HFF-Myc (cell line): ENCODE measurements around the gene LRP1-AS.
A peak's percentile ranks its signal among the peaks of the same experiment; 100 is the strongest.

Experiments used
- DNase-seq: peaks from one replicate; pipeline ENCODE4 v3.0.0-alpha.2; 2011; ENCODE audit warnings: low read depth; ENCODE audit errors: extremely low read depth
- H3K4me3 ChIP-seq: replicated peaks from 2 replicates; pipeline ENCODE4 v1.5.1; 2011; ENCODE audit warnings: low read depth, mild to moderate bottlenecking, control low read depth, low read length
- CTCF ChIP-seq: IDR thresholded peaks from 2 replicates; pipeline ENCODE4 v1.5.1; 2012; ENCODE audit warnings: mild to moderate bottlenecking, low read depth, low read length, control low read depth; ENCODE audit errors: missing control alignments

The LRP1-AS gene

GRCh38 chr12:57135527-57136326 is 11.7 kb downstream of the LRP1-AS start:
- TF ChIP-seq CTCF, result no peak
- H3K4me3 ChIP-seq, result peak overlapping the region; percentile 34
- DNase-seq, result peak; percentile 75

DNA sequence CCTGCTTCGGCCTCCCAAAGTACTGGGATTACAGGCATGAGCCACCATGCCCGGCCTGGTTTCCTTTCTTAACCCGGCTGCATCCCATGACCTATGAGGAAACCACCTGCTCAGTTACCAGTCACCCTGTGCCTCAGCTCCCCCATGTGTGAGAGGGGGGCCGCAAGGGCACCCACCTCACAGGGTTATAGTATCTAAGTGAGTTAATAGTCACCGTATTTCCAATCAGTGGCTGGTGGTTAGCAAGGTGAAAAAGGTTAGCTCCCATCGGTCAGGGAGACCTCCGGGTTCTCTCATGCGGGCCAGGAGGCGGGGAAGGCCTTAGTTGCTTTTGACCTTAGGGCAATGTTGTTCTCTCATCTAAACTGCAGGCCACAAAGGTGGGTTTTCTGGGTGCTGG is 12.5 kb downstream of the LRP1-AS start:
- H3K4me3 ChIP-seq, result peak overlapping the region; percentile 34
- no peak for DNase-seq
- TF ChIP-seq CTCF, result no peak

DNA sequence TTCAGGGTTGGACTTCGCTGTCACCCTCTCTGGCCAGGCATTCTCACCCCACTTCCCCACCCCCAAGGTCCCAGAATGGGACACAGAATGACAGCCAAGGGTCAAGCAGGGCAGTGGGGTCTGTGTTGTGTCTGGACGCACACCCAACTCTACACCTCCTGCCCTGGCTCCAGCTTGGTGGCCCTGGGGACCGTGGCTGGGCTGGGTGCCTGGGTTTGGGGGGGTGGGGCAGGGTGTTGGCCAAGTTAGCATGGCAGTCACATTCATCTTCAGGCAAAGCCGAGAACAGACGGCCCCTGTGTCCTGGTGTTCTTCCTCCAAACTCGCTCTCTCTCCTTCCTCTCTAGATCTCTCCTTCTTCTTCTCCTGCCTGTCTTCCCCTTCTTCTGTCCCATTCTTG is 13.5 kb downstream of the LRP1-AS start:
- H3K4me3 ChIP-seq, result 0 out of 2 replicates have a peak overlapping the region, but pooled peaks have one; percentile 7
- no peak for TF ChIP-seq CTCF
- DNase-seq, result no peak

DNA sequence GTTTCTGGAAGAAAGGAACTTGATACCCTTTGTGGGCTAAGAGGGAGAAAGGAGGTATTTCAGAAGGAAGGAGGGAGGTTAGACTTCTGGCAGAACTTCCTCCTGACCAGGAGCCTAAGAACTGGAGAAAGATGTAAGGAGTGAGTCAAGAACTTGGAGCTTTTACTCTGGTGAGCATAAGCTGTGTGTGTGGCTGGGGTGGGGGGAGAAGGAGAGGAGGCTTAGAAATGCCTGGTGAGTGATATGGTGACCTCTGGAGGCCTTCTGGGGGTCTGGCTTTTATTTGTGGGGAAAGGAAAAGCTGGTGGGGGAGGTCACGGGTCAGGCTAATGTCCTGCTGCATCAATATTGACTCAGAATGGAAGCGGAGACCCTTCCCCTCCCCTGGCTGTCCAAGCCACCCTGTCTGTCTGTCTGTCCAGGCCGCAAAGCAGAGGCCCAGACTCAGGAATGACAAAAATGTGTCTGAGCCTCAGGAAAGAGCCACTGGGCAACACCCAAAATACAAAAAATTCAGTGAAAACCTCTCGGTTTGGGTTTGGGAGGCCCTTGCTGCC is 14.3 kb downstream of the LRP1-AS start:
- peak overlapping the region; percentile 86 for H3K4me3 ChIP-seq
- DNase-seq, result no peak
- TF ChIP-seq CTCF, result no peak

DNA sequence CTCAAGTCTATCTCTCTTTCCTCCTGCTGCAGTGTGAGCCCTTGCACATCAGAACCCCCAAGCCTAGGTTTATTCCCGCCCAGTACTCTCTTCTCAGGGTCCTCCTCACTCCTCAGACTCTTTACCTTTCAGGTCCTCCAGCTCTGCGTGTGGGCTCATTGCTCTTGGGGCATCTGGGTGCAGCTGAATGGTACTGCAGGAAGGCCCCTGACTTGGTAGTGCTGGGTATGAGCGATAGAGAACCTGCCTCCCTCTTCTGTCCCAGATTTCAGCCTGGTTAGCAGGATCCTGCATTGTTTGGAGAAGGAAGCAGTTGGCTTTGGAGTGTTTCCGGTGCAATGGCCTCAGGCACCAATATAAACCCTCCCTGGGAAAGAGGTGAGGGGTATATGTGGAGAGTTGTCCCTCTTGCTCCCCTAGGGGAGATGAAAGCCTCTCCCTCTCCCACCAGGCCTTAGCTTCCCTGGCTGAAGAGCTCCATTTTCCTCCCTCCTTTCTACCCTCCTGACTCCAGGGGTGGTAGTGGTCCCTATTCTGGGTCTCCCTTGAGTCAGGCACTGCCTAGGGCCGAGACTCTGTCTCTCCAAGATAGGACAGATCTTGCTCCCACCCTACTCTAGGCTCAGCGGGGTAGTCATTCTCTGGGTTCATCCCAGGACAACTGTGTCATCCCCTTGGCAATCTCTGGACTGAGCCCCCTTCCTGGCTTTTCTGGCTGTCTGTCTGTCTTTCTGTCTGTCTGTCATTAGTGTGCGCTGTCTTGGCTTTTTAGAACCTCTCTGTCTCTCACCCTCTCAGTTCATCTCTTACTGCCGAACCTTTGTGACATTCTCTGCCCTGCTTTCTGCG is 15.3 kb downstream of the LRP1-AS start:
- TF ChIP-seq CTCF, result no peak
- H3K4me3 ChIP-seq, result peak overlapping the region; percentile 86
- no peak for DNase-seq

DNA sequence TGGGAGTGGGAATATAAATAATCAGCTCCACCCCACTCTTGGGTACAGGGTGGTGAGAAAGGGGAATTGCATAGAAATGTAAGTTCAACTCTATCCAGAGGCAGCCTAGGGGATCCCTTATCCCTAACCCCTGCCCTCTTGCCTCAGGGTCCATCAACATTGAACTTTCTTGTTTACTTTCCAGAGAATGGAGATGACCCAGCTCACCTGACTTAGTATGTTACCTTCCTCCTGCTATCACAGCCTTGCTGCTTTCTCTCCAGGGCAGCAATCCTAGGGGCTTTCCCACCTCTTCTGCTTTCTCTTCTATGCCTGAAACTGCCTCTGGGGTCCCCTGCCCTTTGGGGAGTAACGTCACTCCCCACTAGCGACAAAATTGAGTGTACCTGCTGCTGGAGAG is 16.5 kb downstream of the LRP1-AS start:
- peak overlapping the region; percentile 86 for H3K4me3 ChIP-seq
- no peak for DNase-seq
- TF ChIP-seq CTCF, result no peak
